ENCODE data around the gene MID1.

The MID1 gene

GRCh38 chrX:10531927-10532326 lies 88.5 kb downstream of the MID1 start:
- DNase-seq (ENCODE audit: low read depth in 2 of 2), result no peak

- no peak for DNase-seq (ENCODE audit: low read depth in 2 of 2)
Measured at GRCh38 chrX:10529344-10529743, 91.0 kb downstream of the MID1 start.

GRCh38 chrX:10526451-10526850 lies 93.9 kb downstream of the MID1 start:
- DNase-seq (ENCODE audit: low read depth in 2 of 2), result no peak

GRCh38 chrX:10525381-10526120 lies 94.8 kb downstream of the MID1 start:
- no peak for DNase-seq (ENCODE audit: low read depth in 2 of 2)

GRCh38 chrX:10524578-10524977 lies 95.8 kb downstream of the MID1 start:
- no peak for DNase-seq (ENCODE audit: low read depth in 2 of 2)

- DNase-seq (ENCODE audit: low read depth in 2 of 2), result no peak
Measured at GRCh38 chrX:10519761-10520160, 100.6 kb downstream of the MID1 start.

GRCh38 chrX:10519278-10519677 lies 101.1 kb downstream of the MID1 start:
- no peak for DNase-seq (ENCODE audit: low read depth in 2 of 2)

- no peak for DNase-seq (ENCODE audit: low read depth in 2 of 2)
Measured at GRCh38 chrX:10518073-10518472, 102.3 kb downstream of the MID1 start.

GRCh38 chrX:10516781-10517322 lies 103.5 kb downstream of the MID1 start:
- DNase-seq (ENCODE audit: low read depth in 2 of 2), result no peak

GRCh38 chrX:10514891-10515290 lies 105.5 kb downstream of the MID1 start:
- no peak for DNase-seq (ENCODE audit: low read depth in 2 of 2)

GRCh38 chrX:10513974-10514373 lies 106.4 kb downstream of the MID1 start:
- DNase-seq (ENCODE audit: low read depth in 2 of 2), result no peak

GRCh38 chrX:10512741-10513140 lies 107.6 kb downstream of the MID1 start:
- no peak for DNase-seq (ENCODE audit: low read depth in 2 of 2)

GRCh38 chrX:10512258-10512657 lies 108.1 kb downstream of the MID1 start:
- no peak for DNase-seq (ENCODE audit: low read depth in 2 of 2)

- no peak for DNase-seq (ENCODE audit: low read depth in 2 of 2)
Measured at GRCh38 chrX:10509397-10509796, 111.0 kb downstream of the MID1 start.

GRCh38 chrX:10508891-10509290 lies 111.5 kb downstream of the MID1 start:
- no peak for DNase-seq (ENCODE audit: low read depth in 2 of 2)

GRCh38 chrX:10507876-10508275 lies 112.5 kb downstream of the MID1 start:
- no peak for DNase-seq (ENCODE audit: low read depth in 2 of 2)

- DNase-seq (ENCODE audit: low read depth in 2 of 2), result no peak
Measured at GRCh38 chrX:10507181-10507580, 113.2 kb downstream of the MID1 start.

- DNase-seq (ENCODE audit: low read depth in 2 of 2), result no peak
Measured at GRCh38 chrX:10506781-10507180, 113.6 kb downstream of the MID1 start.

- no peak for DNase-seq (ENCODE audit: low read depth in 2 of 2)
Measured at GRCh38 chrX:10505726-10506125, 114.7 kb downstream of the MID1 start.

GRCh38 chrX:10502961-10503360 lies 117.4 kb downstream of the MID1 start:
- DNase-seq (ENCODE audit: low read depth in 2 of 2), result no peak

GRCh38 chrX:10501611-10502010 lies 118.8 kb downstream of the MID1 start:
- DNase-seq (ENCODE audit: low read depth in 2 of 2), result no peak

- DNase-seq (ENCODE audit: low read depth in 2 of 2), result no peak
Measured at GRCh38 chrX:10496345-10496965, 123.9 kb downstream of the MID1 start.

GRCh38 chrX:10495677-10496076 lies 124.7 kb downstream of the MID1 start:
- no peak for DNase-seq (ENCODE audit: low read depth in 2 of 2)

All from stimulated activated CD4-positive, alpha-beta T cell treated with anti-CD3 and anti-CD28 coated beads, Interleukin-4, amount 100 ng/mL, for 48 hours (primary cell).